Activated CD8-positive, alpha-beta memory T cell treated with anti-CD3 and anti-CD28 coated beads for 36 hours (primary cell): ENCODE results near the gene GAS1. TPM values are rescaled to one million over a fixed set of nuclear protein-coding genes. Genes with fewer than 3 reads are reported as not detected.

ENCODE experiments used
- CTCF ChIA-PET: fragments of 350-600 bp; sonication (Branson Sonifier 250); formaldehyde crosslinking; loops from one replicate; lab custom pipeline; 2021; ENCODE audit warnings: antibody characterized with exemption; lab: Charles Lee
- POLR2A ChIA-PET: fragments of 350-600 bp; sonication (Branson Sonifier 250); formaldehyde crosslinking; loops from one replicate; lab custom pipeline; 2021; ENCODE audit warnings: antibody characterized with exemption; lab: Charles Lee
- total RNA-seq, 2 experiments: library from RNA; stranded (reverse); gene quantifications; one replicate each; pipeline ENCODE4 v1.2.3, GENCODE V29; 2021

GAS1 gene
- total RNA-seq, 2 experiments from 2014 or later: 0.34 TPM

DNA sequence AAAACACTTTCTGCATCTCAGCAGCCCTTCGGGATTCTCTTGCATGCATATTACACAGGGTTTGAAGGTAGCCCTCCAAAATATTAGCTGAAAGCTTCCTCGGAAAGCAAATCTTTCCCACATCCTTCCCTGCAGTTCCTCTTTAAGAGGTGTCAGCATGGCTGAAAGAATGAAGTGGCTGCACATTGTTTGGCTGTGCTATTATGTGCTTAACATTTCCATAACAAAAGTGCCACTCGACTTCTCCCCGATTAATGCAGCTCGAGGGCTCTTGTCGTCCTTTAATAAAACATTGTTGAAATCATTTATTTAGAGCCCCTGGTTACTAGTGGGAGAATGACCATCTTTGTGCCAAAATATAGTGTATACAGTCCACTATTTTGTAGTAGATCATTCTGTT, 6.5 kb downstream of the GAS1 start:
- ChIA-PET POLR2A (no interaction called here), CTCF (no interaction called here)

DNA sequence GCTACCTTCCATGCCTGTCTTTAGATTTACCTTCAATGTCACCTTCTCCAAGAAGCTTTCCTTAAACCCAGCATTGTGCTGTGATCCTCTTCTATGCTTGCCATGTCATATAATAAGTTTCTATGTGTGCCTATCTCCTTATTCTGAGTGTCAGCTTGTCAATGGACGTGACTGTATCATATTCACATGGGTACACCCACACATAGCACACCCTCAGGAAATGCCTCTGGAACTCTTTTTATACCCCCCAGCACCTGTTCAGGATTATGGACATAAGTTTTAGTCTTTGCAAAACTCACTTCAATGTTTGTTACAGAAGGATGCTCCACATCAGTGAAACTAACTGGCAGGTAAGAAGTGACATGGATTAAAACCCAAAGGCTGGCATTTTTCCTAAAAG, 7.4 kb downstream of the GAS1 start:
- ChIA-PET POLR2A (no interaction called here), CTCF (no interaction called here)

GRCh38 chr9:86939321-86939720, 8.0 kb downstream of the GAS1 start:
- CTCF ChIA-PET: no interaction called here

GRCh38 chr9:86938780-86939179, 8.5 kb downstream of the GAS1 start:
- CTCF ChIA-PET: no interaction called here
- POLR2A ChIA-PET: no interaction called here

More at GRCh38 chr9:86939321-86939720, 8.0 kb downstream of the GAS1 start:
- POLR2A ChIA-PET: no interaction called here

DNA sequence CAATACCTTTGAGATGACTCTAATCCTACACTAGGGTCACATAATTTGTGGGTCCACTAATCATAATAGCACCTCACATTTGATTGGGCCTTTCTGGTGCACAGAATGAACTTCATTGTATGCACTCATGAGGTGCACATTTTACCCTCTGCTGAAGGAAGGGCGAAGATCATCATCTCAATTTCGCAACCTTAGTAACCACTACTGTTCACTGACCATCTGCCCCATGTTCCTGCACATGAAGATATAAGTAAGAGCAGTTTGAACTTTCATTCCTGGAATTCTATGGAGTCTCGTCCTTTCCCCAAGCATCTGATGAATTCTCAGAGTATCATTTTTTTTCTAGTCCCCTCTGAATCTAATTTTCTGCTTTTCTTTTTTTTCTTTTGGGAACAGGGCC, 21.2 kb downstream of the GAS1 start:
- CTCF ChIA-PET: no interaction called here
- POLR2A ChIA-PET: no interaction called here

DNA sequence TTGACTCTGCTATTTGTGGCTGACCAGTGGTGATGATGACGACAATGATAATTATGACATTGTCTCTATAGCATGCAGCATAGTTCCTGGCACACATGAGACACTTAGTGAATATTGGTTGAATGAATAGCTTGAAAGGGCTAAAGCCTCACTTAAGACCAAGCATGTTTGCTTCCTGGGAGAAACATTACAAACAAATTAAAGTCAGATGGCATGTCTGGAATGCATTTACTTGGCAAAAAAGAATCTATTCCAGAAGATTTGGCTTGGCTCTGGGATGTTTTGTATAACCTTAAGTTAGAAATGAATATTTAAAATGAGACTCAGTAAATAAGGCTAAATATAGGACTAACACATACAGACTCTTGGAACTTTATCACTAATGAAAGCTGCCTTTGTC, 21.6 kb downstream of the GAS1 start:
- CTCF ChIA-PET: no interaction called here
- POLR2A ChIA-PET: no interaction called here

- POLR2A ChIA-PET: no interaction called here
- CTCF ChIA-PET: no interaction called here
Measured at GRCh38 chr9:86924206-86924605, 23.1 kb downstream of the GAS1 start.

- CTCF ChIA-PET: no interaction called here
- POLR2A ChIA-PET: no interaction called here
Measured at GRCh38 chr9:86921151-86921923, 26.0 kb downstream of the GAS1 start.

DNA sequence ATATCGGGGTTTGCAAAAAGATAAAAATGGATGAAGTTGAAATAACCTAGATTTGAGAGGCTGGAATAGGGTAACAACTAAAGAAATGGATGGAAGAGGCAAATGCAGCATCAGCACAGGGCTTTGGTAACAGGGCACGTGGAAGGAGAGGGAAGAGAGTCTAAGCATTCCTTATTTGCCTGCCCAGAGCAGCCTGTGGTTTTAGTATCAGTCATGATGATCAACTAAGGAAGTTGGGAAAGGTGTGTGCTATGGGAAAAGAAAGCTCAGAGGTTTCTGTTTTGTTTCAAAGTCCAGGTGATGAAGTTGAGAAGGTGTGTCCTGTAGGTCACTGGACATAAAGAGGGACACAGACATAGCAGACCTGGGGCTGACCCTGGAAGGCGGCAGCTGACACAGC, 28.8 kb downstream of the GAS1 start:
- POLR2A ChIA-PET: no interaction called here

DNA sequence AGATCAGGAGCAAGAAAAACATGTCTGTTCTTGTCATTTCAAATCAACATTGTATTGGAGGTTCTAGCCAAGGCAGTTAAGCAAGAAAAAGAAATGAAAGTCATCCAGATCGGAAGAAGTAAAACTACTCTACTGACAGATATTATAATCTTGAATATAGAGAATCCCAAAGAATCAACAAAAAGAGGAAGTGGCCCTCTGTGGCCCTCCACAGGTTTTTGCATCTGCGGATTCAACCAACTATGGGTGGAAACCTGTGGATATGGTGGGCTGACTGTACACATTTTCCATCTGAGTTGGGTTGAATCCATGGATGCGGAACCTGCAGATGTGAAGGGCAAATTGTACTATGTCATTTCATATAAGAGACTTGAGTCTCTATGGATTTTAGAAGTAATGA, 35.1 kb downstream of the GAS1 start:
- CTCF ChIA-PET: no interaction called here
- POLR2A ChIA-PET: no interaction called here

More for the DNA sequence above, 28.8 kb downstream of the GAS1 start:
- CTCF ChIA-PET: no interaction called here

DNA sequence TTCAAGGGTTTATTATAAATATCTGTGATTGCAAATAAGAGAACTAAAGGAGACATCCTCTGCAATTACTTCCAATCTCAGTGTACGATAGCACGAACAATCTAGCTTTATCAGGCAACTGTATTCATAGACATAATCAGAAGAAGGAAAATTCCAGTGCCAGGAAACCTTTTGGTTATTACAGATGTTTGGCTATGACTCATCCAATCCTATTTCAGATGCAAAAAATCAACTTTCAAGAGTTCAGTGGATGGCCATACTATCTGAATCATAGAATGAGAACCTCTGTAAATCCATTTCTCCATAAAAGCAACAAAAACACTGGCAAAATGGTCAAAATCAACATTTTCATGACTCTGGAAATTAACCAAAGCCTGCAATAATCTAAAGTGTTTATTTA, 37.9 kb downstream of the GAS1 start:
- ChIA-PET CTCF (no interaction called here), POLR2A (no interaction called here)

GRCh38 chr9:86908261-86908660, 39.0 kb downstream of the GAS1 start:
- CTCF ChIA-PET: no interaction called here

DNA sequence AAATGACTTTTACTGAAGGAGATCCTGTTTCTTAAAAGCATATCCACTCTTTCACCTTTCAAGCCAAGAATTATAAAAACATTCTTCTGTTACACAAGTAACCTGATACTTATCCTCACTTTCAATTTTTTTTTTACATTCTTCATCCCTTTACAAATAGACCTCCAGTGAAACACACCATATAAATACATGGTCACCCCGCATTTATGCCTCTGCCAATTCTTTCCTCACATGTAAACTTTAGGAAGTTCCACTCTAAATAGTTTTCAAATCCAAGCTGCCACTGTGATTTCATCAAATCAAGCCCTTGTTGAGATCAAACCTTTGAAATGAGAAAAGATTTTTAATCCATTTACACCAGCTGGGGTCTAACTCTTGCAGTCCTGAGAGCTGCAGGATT, 40.0 kb downstream of the GAS1 start:
- ChIA-PET CTCF (no interaction called here), POLR2A (no interaction called here)

More at GRCh38 chr9:86908261-86908660, 39.0 kb downstream of the GAS1 start:
- POLR2A ChIA-PET: no interaction called here

GRCh38 chr9:86903734-86904085, 43.6 kb downstream of the GAS1 start:
- ChIA-PET CTCF (no interaction called here), POLR2A (no interaction called here)

- CTCF ChIA-PET: interaction anchor here (0.6 kb wide), 1 partner anchor 280 kb away, joined by 5 read pairs; no protein-coding TSS in a partner anchor
- POLR2A ChIA-PET: no interaction called here
Measured at GRCh38 chr9:86902991-86903733, 44.1 kb downstream of the GAS1 start.

- POLR2A ChIA-PET: no interaction called here
- CTCF ChIA-PET: interaction anchor here (0.6 kb wide), 1 partner anchor 279 kb away, joined by 5 read pairs; no protein-coding TSS in a partner anchor
Measured at GRCh38 chr9:86902586-86902985, 44.7 kb downstream of the GAS1 start.

GRCh38 chr9:86902176-86902575, 45.1 kb downstream of the GAS1 start:
- POLR2A ChIA-PET: no interaction called here
- CTCF ChIA-PET: no interaction called here

DNA sequence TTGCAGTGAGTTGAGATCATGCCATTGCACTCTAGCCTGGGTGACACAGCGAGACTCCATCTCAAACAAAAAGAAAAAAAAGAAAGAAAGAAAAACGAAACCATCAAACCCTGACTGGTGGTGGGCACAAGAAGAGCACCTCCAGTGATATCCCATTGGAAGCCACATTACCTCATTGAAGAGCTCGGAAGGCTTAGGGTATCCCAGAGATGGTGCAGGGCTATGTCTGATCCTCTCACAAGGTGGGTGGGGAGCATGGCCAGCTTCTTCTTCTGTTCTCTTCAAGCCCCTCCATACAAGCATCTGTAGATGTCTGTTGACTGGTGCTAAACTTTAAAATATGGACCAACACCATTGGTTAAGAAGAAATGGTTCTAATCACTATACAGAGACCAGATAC, 45.8 kb downstream of the GAS1 start:
- POLR2A ChIA-PET: no interaction called here
- CTCF ChIA-PET: no interaction called here
